GM21528 (cell line): ENCODE data around the gene DSCAML1.

Source experiments
- ATAC-seq: cut with Tn5 transposase; IDR thresholded peaks from one replicate; pipeline ENCODE4 v1.9.1; 2021; ENCODE audit warnings: mild to moderate bottlenecking, moderate library complexity; ENCODE audit not compliant: unreplicated experiment, low FRiP score

The DSCAML1 gene

GRCh38 chr11:117704395-117705100 is 92.5 kb downstream of the DSCAML1 start:
- no peak for ATAC-seq

DNA sequence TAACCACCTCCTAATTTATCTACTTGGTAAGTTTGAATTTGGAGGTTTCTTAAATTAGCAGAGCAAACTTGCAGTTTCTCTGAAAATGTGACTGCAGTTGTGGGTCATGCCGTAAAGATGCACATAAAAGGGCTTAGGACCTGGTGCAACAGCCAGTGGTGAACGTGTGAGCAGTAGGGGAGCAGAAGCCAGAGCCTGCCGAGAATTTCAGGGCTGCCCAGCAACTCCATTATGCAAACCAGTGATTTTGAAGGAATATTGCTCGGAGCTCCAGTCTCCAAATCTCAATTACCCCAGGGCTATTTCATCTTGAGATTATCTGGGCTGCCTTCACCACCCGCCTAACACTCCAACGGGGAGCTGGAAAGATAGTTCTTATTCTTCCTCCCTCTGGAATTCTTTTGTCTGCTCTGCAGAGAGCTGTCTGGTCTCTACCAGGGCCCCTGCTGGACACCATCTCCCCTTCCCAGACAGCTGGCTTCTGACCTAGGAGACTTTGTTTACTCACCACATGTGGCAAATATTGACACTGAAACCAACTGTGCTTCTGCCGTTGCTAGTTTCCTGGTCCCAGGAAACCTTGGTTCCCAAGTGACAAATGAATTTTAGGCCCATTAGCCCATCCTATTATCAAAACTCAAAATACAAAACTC is 93.9 kb downstream of the DSCAML1 start:
- no peak for ATAC-seq

- ATAC-seq = no peak
Measured at GRCh38 chr11:117701781-117702180, 95.2 kb downstream of the DSCAML1 start.

DNA sequence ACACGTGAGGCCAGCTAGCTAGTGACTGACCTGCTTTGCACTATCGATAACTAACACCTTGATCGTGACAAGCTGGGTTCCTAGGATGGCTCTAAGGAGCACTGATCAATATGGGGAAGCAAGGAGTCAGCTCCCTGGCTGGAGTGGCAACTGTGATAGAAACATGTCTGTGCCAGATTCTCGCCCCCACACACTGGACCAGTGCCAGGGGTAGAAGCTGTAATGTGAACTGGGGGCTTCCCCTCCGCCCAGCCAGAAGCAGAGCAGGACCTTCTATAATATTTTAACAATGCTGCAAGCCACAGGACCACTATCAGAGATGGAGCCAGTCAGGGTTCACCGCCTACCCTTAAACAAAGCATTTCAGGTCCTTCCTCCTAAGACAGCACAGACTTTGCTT is 96.5 kb downstream of the DSCAML1 start:
- ATAC-seq = no peak

- no peak for ATAC-seq
Measured at GRCh38 chr11:117697319-117697718, 99.7 kb downstream of the DSCAML1 start.

- ATAC-seq = no peak
Measured at GRCh38 chr11:117696540-117696939, 100.5 kb downstream of the DSCAML1 start.

DNA sequence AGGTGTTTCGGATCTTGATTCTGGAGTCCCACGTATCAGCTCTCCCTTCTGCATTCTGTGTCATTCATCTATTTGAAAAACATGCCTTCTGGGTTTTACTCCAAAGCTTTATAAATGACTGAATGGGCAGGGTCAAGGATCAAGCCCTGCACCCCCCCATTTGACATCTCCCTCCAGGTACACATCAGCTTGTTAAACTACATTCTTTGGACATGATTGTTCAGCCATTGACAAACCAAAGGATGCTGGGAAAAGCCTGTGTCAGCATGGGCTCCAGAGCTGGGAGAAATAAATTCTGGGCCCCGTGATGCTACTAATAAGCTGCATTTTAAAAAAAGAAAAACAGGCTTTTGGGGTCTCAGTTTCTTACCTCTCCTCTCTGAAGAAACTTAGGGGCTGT is 103.7 kb downstream of the DSCAML1 start:
- no peak for ATAC-seq

DNA sequence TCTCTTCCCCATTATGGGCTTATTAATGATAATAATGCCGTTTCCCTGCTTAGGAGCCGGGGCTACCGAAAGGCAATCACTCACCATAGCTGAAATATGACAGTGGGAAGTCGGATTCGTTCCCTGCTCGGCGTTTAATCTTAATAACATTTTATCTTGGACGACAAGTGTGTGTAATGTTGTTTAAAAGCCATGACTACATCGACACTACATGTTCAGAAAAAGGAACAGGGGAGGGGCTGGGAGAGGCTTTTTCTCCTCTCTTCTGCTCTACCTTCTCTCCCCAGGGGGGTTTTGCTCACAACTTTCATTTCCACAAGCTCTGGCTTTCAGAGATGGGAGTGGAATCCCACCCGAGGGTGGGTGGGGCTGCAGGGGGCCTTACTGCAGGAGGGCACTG is 105.5 kb downstream of the DSCAML1 start:
- no peak for ATAC-seq

- no peak for ATAC-seq
Measured at GRCh38 chr11:117691218-117691514, 105.8 kb downstream of the DSCAML1 start.

DNA sequence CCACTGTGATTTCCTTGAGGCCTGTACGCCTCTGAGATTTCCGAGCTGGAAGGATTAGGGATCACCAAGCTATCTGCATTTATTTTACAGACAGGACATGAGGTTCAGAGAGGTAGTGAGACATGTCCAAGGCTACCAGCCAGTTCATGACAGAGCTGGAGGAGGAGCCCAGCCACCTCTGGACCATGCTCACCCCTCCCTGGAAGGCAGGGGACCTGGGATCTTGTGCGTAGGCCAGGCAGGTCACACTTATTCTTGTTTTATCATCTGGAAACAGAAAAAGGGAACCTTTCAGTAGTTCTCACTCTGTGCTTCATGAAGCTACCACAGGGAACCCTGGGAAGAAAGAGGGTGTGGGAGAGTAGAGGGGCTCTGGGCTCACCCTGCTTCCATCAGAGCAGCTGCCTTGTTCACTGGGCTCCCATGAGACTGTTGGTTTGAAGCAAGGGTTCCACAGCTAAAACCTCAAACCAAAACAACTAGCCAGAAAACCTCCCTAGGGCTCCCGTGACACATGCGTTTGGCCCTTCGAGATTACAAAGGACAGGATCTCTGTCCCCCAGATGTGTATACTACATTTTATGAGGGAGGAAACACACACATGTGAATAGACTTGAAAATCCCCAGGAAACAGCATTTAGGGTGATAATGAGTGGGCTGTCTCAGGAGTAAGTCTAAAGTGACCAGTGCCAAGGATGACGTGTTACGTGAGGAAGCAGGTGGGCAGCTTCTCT is 106.4 kb downstream of the DSCAML1 start:
- no peak for ATAC-seq

DNA sequence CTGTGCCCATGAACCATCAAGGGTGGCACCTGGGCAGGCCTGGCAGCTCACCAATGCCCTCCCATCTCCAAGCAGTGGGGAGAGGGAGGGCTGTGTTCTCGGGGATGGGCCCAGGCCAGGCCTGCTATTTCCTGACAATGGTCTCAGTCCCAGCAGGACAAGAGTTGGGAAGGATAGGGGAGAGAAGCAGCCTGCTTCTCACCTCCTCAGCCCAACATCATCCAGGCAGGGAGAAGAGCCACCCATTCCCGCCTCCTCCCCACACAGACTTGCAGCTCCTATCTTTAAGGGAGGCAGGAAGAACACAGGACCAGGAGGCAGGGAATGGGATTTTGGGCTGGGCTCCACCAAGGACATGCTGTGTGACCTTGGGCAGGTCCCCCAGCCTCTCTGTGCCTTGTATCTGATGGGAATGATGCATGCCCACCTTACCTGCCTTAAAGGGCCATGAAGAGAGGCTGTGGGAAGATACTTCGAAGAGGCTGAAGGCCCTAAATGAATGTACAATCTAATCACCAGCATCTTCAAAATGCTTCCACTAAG is 108.7 kb downstream of the DSCAML1 start:
- no peak for ATAC-seq

- no peak for ATAC-seq
Measured at GRCh38 chr11:117687776-117688175, 109.2 kb downstream of the DSCAML1 start.

- no peak for ATAC-seq
Measured at GRCh38 chr11:117686711-117687110, 110.3 kb downstream of the DSCAML1 start.

- ATAC-seq = no peak
Measured at GRCh38 chr11:117685566-117685965, 111.5 kb downstream of the DSCAML1 start.

DNA sequence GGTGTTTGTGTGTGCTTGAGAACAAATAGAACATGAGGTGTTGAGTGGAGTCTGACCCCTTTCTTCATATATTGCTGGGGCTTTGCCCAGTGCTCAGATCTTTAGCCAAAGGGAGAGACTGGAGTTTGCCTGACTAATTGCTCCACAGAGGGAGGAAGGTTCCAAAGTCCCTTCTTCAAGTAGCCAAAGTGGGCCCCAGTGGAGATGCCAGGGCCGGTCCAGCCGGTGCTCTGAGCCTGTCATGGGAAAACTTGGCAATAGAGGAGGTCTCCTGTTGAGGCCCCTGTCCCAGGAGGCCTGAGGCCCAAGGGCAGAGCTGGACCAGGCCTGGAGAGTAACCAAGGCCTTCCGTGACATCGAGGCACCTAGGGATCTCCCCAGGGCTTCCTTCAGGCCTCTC is 112.3 kb downstream of the DSCAML1 start:
- no peak for ATAC-seq

GRCh38 chr11:117684111-117684510 is 112.9 kb downstream of the DSCAML1 start:
- no peak for ATAC-seq

DNA sequence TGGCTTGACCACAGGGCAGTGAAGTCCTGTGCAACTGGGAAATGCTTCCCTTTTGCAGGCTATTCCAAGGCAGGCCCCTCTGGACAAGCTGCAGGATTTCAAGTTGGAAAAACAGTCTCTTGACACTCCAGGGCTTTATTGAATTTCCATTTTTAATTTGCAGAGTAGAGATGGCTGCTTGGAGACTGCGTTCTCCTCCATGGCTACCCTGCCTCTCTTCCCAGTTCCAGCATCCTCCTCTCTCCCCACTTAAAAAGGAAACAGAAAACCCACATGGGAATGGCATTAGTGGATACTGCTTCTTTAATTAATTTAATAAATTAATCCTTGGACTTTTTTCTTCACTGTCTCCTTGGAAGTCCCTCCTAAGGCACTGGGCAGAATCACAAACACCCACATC is 115.6 kb downstream of the DSCAML1 start:
- ATAC-seq = no peak

DNA sequence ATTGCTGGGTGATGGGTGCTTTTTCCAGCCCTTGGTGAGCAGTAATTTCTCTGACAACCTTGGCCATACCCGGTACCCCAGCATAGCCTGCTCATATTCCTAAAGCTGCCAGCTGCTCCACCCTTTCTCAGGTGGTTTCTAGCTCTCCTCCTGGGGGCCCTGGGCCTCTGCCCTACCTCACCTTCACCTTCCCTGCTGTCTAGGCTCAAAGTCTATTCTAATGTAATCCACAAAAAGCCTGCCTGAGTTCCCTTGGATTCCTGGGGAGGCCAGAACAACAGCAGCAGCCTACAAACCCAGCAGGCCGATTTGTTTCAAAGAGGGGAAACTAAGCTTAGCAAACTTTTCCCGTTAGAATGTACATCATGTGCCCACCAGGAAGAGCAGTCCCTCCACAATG is 117.6 kb downstream of the DSCAML1 start:
- ATAC-seq = no peak

DNA sequence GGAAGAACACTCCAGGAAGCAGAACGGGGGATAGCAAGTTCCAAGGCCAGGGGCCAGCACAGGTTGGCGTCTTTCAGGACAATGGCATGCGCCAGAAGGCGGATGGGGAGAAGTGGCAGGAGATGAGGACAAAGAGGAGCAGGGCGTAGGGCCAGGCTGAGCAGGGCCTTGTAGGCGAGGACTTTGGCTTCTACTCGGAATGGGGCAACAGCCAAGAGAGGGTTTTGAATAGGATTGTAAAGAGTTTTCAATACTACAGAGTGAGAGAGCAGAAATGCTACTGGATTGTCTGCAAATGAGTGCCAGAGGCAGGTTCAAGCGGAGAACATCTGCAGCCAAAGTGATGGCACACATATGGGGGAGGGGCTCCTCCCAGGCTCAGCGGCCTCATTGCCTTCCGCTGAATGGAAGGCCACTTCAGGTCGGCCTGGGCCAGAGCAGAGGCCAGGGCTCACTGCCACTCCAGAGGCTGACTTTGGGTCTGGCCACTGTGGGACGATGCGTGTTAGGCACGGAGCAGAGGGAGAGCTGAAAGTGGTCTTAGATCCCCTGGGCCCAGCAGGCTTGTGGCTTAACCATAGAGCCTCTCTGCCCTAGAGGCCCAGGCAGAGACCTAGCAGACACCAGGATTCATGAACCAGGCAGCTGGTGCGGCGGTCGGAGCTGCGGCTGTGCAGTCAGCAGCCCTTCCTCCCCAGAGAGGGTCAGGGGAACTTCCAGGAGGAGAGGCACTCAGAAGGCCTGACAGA is 118.2 kb downstream of the DSCAML1 start:
- no peak for ATAC-seq

DNA sequence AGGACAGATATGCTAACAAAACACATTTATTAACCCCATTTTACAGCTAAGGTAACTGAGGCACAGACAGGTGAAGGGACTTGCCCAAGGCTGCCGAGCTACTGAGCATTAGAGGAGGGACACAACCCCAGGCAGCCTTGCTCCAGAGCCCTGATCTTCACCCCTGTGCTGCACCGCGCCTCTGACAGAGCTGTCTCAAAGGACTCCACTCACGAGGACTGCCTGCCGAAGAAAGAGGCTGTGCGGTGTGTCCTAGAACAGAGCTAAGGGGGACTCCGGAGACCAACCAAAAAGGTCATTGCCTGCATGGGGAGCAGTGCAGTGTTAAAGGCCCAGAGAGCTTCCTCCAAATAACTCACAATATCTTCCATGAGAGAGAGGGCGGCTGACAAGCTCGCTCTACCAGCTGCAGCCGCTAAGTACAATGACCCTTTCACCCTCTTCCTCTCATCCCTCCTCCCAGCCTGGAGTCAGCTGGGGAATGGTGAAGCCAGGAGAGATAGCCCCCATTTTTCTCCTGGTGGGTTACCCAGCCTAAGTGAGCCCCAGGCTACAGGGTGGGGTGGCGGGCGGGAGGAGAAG is 119.2 kb downstream of the DSCAML1 start:
- ATAC-seq = no peak

GRCh38 chr11:117676501-117676900 is 120.5 kb downstream of the DSCAML1 start:
- no peak for ATAC-seq
